Measurements from ENCODE around the gene DDX42. TPM values are rescaled to one million over a fixed set of nuclear protein-coding genes. Genes with fewer than 3 reads are reported as not detected.

The DDX42 gene
- total RNA-seq, 1 experiment from 2014 or later: 184 TPM

- H2AFZ ChIP-seq (ENCODE audit: low read length): no peak overlapping the region
- H3K9me3 Mint-ChIP-seq: no peaks in the 10 kb centered on the region
- H3K4me1 ChIP-seq (ENCODE audit: insufficient read depth, low read length): no peaks in the 10 kb centered on the region; the same call in 1 of the 2 replicates
- peak overlapping the region; percentile 99 to 100 for H3K4me3 Mint-ChIP-seq
- H2AK5ac ChIP-seq (ENCODE audit: insufficient read length, low read length): no peak overlapping the region
- H3K9me3 ChIP-seq (ENCODE audit: control insufficient read depth, low read depth, low read length): no peaks in the 10 kb centered on the region
- no peak overlapping the region for H3K23ac ChIP-seq (ENCODE audit: insufficient read length, low read depth, low read length)
- H2BK5ac ChIP-seq (ENCODE audit: insufficient read length, low read length): no peak overlapping the region
- H3K18ac ChIP-seq (ENCODE audit: insufficient read length, low read depth, low read length): no peak overlapping the region
- peaks cover 34 to 49% (median 42%) of the 10 kb centered on the region in 3 experiments for H3K36me3 Mint-ChIP-seq (ENCODE audit: insufficient read depth in 1 of 3, low read depth in 3 of 3)
- peaks cover 9% of the 10 kb centered on the region for H3K23me2 ChIP-seq (ENCODE audit: insufficient read length, low read depth, low read length, poor library complexity, severe bottlenecking)
- H3K27me3 Mint-ChIP-seq (ENCODE audit: low read depth): no peaks in the 10 kb centered on the region
- no peak overlapping the region for H4K5ac ChIP-seq (ENCODE audit: insufficient read length, low read depth, low read length)
- WGBS (ENCODE audit: extremely low coverage, insufficient read length, low lambda C conversion rate): no CpG with 5 or more reads among the region's 8 CpGs
- peak overlapping the region; percentile 100; a peak in 4 of 7 replicates for H3K27ac Mint-ChIP-seq
- H3K14ac ChIP-seq (ENCODE audit: insufficient read depth, low read length): no peak overlapping the region
- no peaks in the 10 kb centered on the region for H3K27me3 ChIP-seq (ENCODE audit: insufficient read depth, low read length)
- no peak overlapping the region for H4K8ac ChIP-seq (replicated peaks; ENCODE audit: insufficient read length, low read depth, low read length)
- no peak overlapping the region for H2BK12ac ChIP-seq (ENCODE audit: insufficient read length, low read depth, low read length)
- H3K4me2 ChIP-seq (ENCODE audit: insufficient read depth, insufficient read length, low read length): peak overlapping the region; percentile 95
- H2BK20ac ChIP-seq (ENCODE audit: low read depth, low read length, poor library complexity, severe bottlenecking): no peak overlapping the region
- no peak overlapping the region for H3K4ac ChIP-seq (ENCODE audit: low read depth, low read length)
- peaks cover 68% of the 10 kb centered on the region for H3K79me2 ChIP-seq (ENCODE audit: insufficient read depth, low read length)
- no peaks in the 10 kb centered on the region for H4K20me1 ChIP-seq (ENCODE audit: control insufficient read depth, insufficient read depth, insufficient read length)
- H3K9ac ChIP-seq (ENCODE audit: extremely low read depth, insufficient read length, low read length): peak overlapping the region; percentile 86
- H3K27ac ChIP-seq (ENCODE audit: insufficient read length, low read depth, low read length): no peak overlapping the region
- no peak overlapping the region for H4K91ac ChIP-seq (ENCODE audit: insufficient read length, low read depth, low read length)
- TF ChIP-seq CTCF (conservative IDR thresholded peaks at IDR 0.05): no peak
- no peaks in the 10 kb centered on the region for H3K79me1 ChIP-seq (ENCODE audit: insufficient read depth, low read depth, low read length, poor library complexity, severe bottlenecking)
- no peak overlapping the region for H2BK15ac ChIP-seq (ENCODE audit: low read depth, low read length)
- no peak for DNase-seq
- no peak overlapping the region for H2BK120ac ChIP-seq (ENCODE audit: low read depth, low read length, poor library complexity, severe bottlenecking)
- H3T11ph ChIP-seq (ENCODE audit: low read length): no peak overlapping the region
- no peak overlapping the region for H3K56ac ChIP-seq (ENCODE audit: insufficient read length, low read depth, low read length)
- peaks cover 20 to 22% of the 10 kb centered on the region in 2 experiments for H3K4me1 Mint-ChIP-seq
These were observed 1.4 kb downstream of the DDX42 start for GRCh38 chr17:63775420-63775819.
